Caco-2 (cell line): Measurements from ENCODE around the gene PNPLA8. TPM values are rescaled to one million over a fixed set of nuclear protein-coding genes. Genes with fewer than 3 reads are reported as not detected.

Source experiments
- BruUV-seq: library from RNA; stranded (reverse); fragments of 400-500 nt; replicated peaks from 2 replicates; lab custom pipeline; 2021; lab: Mats Ljungman, UMichigan
- CTCF ChIA-PET: fragments of 300-600 bp; sonication (Branson Sonifier 250); formaldehyde crosslinking; loops from one replicate; lab custom pipeline; 2022; ENCODE audit warnings: antibody characterized with exemption; lab: Charles Lee
- POLR2A ChIA-PET: fragments of 300-600 bp; sonication (Branson Sonifier 250); formaldehyde crosslinking; loops from one replicate; lab custom pipeline; 2022; ENCODE audit warnings: antibody characterized with exemption; lab: Charles Lee
- DNase-seq, 2 experiments: peaks; one replicate each; pipeline versions ENCODE4 v3.0.0 to v3.0.0-alpha.2; 2020 to 2022
- H3K27me3 ChIP-seq: replicated peaks from 2 replicates; pipeline ENCODE4 v1.6.0; 2011; ENCODE audit warnings: low read length; ENCODE audit not compliant: control insufficient read depth, insufficient read depth
- H3K36me3 ChIP-seq: 2 replicates; pipeline ENCODE4 v1.5.1; 2011; ENCODE audit warnings: low read length; ENCODE audit not compliant: control insufficient read depth, insufficient read depth
- H3K4me1 ChIP-seq: fragments of 250-450 bp; sonication (Bioruptor Pico); 2 replicates; pipeline ENCODE4 v1.5.1; 2020; ENCODE audit warnings: mild to moderate bottlenecking
- H3K4me3 ChIP-seq: 2 replicates; pipeline ENCODE4 v1.5.1; 2011; ENCODE audit warnings: low read depth, mild to moderate bottlenecking, control low read depth, low read length
- H3K9me3 ChIP-seq: fragments of 250-450 bp; sonication (Bioruptor Pico); 2 replicates; pipeline ENCODE4 v1.5.1; 2020; ENCODE audit warnings: mild to moderate bottlenecking, moderate library complexity
- H3K27ac Mint-ChIP-seq: one replicate; pipeline ENCODE4 v1.8.0; 2022; ENCODE audit warnings: mixed read lengths; ENCODE audit not compliant: unreplicated experiment
- H3K27me3 Mint-ChIP-seq: one replicate; pipeline ENCODE4 v1.8.0; 2022; ENCODE audit warnings: mixed read lengths; ENCODE audit not compliant: insufficient read depth, unreplicated experiment
- H3K36me3 Mint-ChIP-seq: one replicate; pipeline ENCODE4 v1.8.0; 2022; ENCODE audit warnings: mild to moderate bottlenecking, mixed read lengths; ENCODE audit not compliant: insufficient read depth, unreplicated experiment
- H3K4me1 Mint-ChIP-seq: one replicate; pipeline ENCODE4 v1.8.0; 2022; ENCODE audit warnings: low read depth, mixed read lengths; ENCODE audit not compliant: unreplicated experiment
- H3K4me3 Mint-ChIP-seq: one replicate; pipeline ENCODE4 v1.8.0; 2022; ENCODE audit warnings: mild to moderate bottlenecking, moderate library complexity, mixed read lengths; ENCODE audit not compliant: unreplicated experiment
- H3K9me3 Mint-ChIP-seq: one replicate; pipeline ENCODE4 v1.8.0; 2022; ENCODE audit warnings: mixed read lengths; ENCODE audit not compliant: unreplicated experiment
- CTCF ChIP-seq, 2 experiments: fragments of 200-600 bp in 1 of 2; IDR thresholded peaks; 1 replicate in 1 of 2; 2 replicates in 1 of 2; pipeline versions ENCODE4 v1.5.1 to v1.8.0; 2011 to 2022; ENCODE audit warnings: antibody characterized with exemption in 1 of 2, control low read depth in 1 of 2, inconsistent platforms in 1 of 2, low read depth in 1 of 2, low read length in 1 of 2, mild to moderate bottlenecking in 1 of 2, moderate library complexity in 1 of 2; ENCODE audit not compliant: insufficient read depth in 1 of 2, severe bottlenecking in 1 of 2, unreplicated experiment in 1 of 2
- intact Hi-C: fragments of 100-400 bp; cut with micrococcal nuclease; formaldehyde crosslinking; loops from one replicate; pipeline ENCODE4 v1.10.0; 2022; ENCODE audit not compliant: unreplicated experiment
- total RNA-seq: library from RNA; stranded (reverse); gene quantifications from 2 replicates; pipeline ENCODE4 v1.2.3, GENCODE V29; 2022

The PNPLA8 gene
- total RNA-seq, 1 experiment from 2014 or later: 15.3 TPM

GRCh38 chr7:108535744-108536143 lies 9.8 kb upstream of the PNPLA8 start:
- Histone ChIP-seq H3K36me3 (no peaks in the 10 kb centered on the region), H3K9me3 (no peaks in the 10 kb centered on the region), H3K4me1 (no peaks in the 10 kb centered on the region), H3K4me3 (no peak overlapping the region), H3K27me3 (no peaks in the 10 kb centered on the region)
- DNase-seq: no peak
- intact Hi-C loops: no loop called here
- Mint-ChIP-seq H3K27ac (no peak overlapping the region), H3K4me3 (no peak overlapping the region), H3K9me3 (no peaks in the 10 kb centered on the region), H3K36me3 (no peaks in the 10 kb centered on the region), H3K27me3 (peaks cover 3% of the 10 kb centered on the region), H3K4me1 (no peaks in the 10 kb centered on the region)
- ChIA-PET CTCF (no interaction called here), POLR2A (no interaction called here)
- no TSS peak for BruUV-seq
- no peak for TF ChIP-seq CTCF (IDR thresholded peaks at IDR 0.05; ENCODE audit: insufficient read depth in 1 of 2, low read depth in 1 of 2, low read length in 1 of 2, severe bottlenecking in 1 of 2, unreplicated experiment in 1 of 2)

- intact Hi-C loops: no loop called here
- CTCF ChIA-PET: no interaction called here
- Mint-ChIP-seq H3K9me3 (no peaks in the 10 kb centered on the region), H3K4me3 (no peak overlapping the region), H3K27ac (no peak overlapping the region), H3K27me3 (peaks cover 3% of the 10 kb centered on the region), H3K36me3 (no peaks in the 10 kb centered on the region), H3K4me1 (no peaks in the 10 kb centered on the region)
- Histone ChIP-seq H3K27me3 (no peaks in the 10 kb centered on the region), H3K4me3 (no peak overlapping the region), H3K4me1 (no peaks in the 10 kb centered on the region), H3K36me3 (no peaks in the 10 kb centered on the region), H3K9me3 (no peaks in the 10 kb centered on the region)
- no peak for DNase-seq
- POLR2A ChIA-PET: no interaction called here
- BruUV-seq: no TSS peak
- no peak for TF ChIP-seq CTCF (IDR thresholded peaks at IDR 0.05; ENCODE audit: insufficient read depth in 1 of 2, low read depth in 1 of 2, low read length in 1 of 2, severe bottlenecking in 1 of 2, unreplicated experiment in 1 of 2)
These were observed 9.3 kb upstream of the PNPLA8 start for GRCh38 chr7:108535257-108535656.

- no peaks in the 10 kb centered on the region for H3K27me3 ChIP-seq
- intact Hi-C loops: no loop called here
- Mint-ChIP-seq H3K27me3 (peaks cover 3% of the 10 kb centered on the region), H3K4me1 (no peaks in the 10 kb centered on the region), H3K4me3 (no peak overlapping the region), H3K36me3 (no peaks in the 10 kb centered on the region), H3K9me3 (no peaks in the 10 kb centered on the region), H3K27ac (no peak overlapping the region)
- CTCF ChIA-PET: no interaction called here
- H3K9me3 ChIP-seq: no peaks in the 10 kb centered on the region
- no peak overlapping the region for H3K4me3 ChIP-seq
- H3K36me3 ChIP-seq: no peaks in the 10 kb centered on the region
- no peaks in the 10 kb centered on the region for H3K4me1 ChIP-seq
- TF ChIP-seq CTCF (IDR thresholded peaks at IDR 0.05; ENCODE audit: insufficient read depth in 1 of 2, low read depth in 1 of 2, low read length in 1 of 2, severe bottlenecking in 1 of 2, unreplicated experiment in 1 of 2): no peak
- no peak for DNase-seq
- POLR2A ChIA-PET: no interaction called here
- BruUV-seq: no TSS peak
These were observed 7.8 kb upstream of the PNPLA8 start for GRCh38 chr7:108533712-108534111.
